Bronchial epithelial cell (primary cell): Measurements from ENCODE around the gene TMEM44. TPM values are rescaled to one million over a fixed set of nuclear protein-coding genes. Genes with fewer than 3 reads are reported as not detected.
A peak's percentile ranks its signal among the peaks of the same experiment; 100 is the strongest.

Source experiments
- DNase-seq: peaks from one replicate; pipeline ENCODE4 v3.0.0-alpha.2; 2010; ENCODE audit warnings: low read depth
- FAIRE-seq: peaks from 2 replicates; lab custom pipeline; 2011; peaks lifted over from hg19 to GRCh38; lab: Jason Lieb, UNC
- H3K27me3 ChIP-seq: 2 replicates; pipeline ENCODE4 v1.5.1; 2011; ENCODE audit warnings: low read length; ENCODE audit not compliant: control insufficient read depth, insufficient read depth
- H3K36me3 ChIP-seq: 2 replicates; pipeline ENCODE4 v1.5.1; 2011; ENCODE audit warnings: low read length; ENCODE audit not compliant: control insufficient read depth, insufficient read depth
- H3K4me3 ChIP-seq: 2 replicates; pipeline ENCODE4 v1.5.1; 2011; ENCODE audit warnings: mild to moderate bottlenecking, low read depth, low read length, control low read depth
- CTCF ChIP-seq: IDR thresholded peaks from 2 replicates; pipeline ENCODE4 v1.5.1; 2011; ENCODE audit warnings: mild to moderate bottlenecking, moderate library complexity, low read length, control low read depth, inconsistent platforms; ENCODE audit not compliant: insufficient read depth, severe bottlenecking
- total RNA-seq: library from RNA; depleted of rRNA; stranded (reverse); fragments of >200 nt; gene quantifications from 2 replicates; pipeline ENCODE4 v1.2.1, GENCODE V29; 2014

The TMEM44 gene
- total RNA-seq, 1 donor from 2014 or later: 8.4 TPM

GRCh38 chr3:194658477-194659242 is 25.4 kb upstream of the TMEM44 start:
- DNase-seq: no peak
- FAIRE-seq: no peak
- H3K36me3 ChIP-seq: peaks cover 7% of the 10 kb centered on the region
- no peak overlapping the region for H3K4me3 ChIP-seq
- H3K27me3 ChIP-seq: no peaks in the 10 kb centered on the region
- no peak for TF ChIP-seq CTCF

- Histone ChIP-seq H3K27me3 (no peaks in the 10 kb centered on the region), H3K36me3 (peaks cover 9% of the 10 kb centered on the region), H3K4me3 (no peak overlapping the region)
- no peak for TF ChIP-seq CTCF
- DNase-seq: no peak
- FAIRE-seq: no peak
These were observed 24.2 kb upstream of the TMEM44 start for GRCh38 chr3:194657439-194657838.

- no peaks in the 10 kb centered on the region for H3K27me3 ChIP-seq
- no peak for TF ChIP-seq CTCF
- FAIRE-seq (no peak), DNase-seq (no peak)
- H3K36me3 ChIP-seq: peaks cover 16% of the 10 kb centered on the region
- H3K4me3 ChIP-seq: no peak overlapping the region
These were observed 21.2 kb upstream of the TMEM44 start for GRCh38 chr3:194654443-194654842.

- DNase-seq: no peak
- no peak for TF ChIP-seq CTCF
- no peak for FAIRE-seq
- H3K27me3 ChIP-seq: no peaks in the 10 kb centered on the region
- no peak overlapping the region for H3K4me3 ChIP-seq
- peaks cover 10% of the 10 kb centered on the region for H3K36me3 ChIP-seq
These were observed 14.5 kb upstream of the TMEM44 start for GRCh38 chr3:194647747-194648146.

- H3K36me3 ChIP-seq: peaks cover 3% of the 10 kb centered on the region
- DNase-seq (no peak), FAIRE-seq (no peak)
- H3K27me3 ChIP-seq: no peaks in the 10 kb centered on the region
- no peak for TF ChIP-seq CTCF
- H3K4me3 ChIP-seq: no peak overlapping the region
These were observed 9.6 kb upstream of the TMEM44 start for GRCh38 chr3:194642769-194643168.

GRCh38 chr3:194640829-194641228 is 7.6 kb upstream of the TMEM44 start:
- FAIRE-seq (no peak), DNase-seq (no peak)
- H3K27me3 ChIP-seq: no peaks in the 10 kb centered on the region
- peak; percentile 15 for TF ChIP-seq CTCF
- peaks cover 3% of the 10 kb centered on the region for H3K36me3 ChIP-seq
- no peak overlapping the region for H3K4me3 ChIP-seq
